SH-SY5Y (cell line): ENCODE data around the gene SPAAR.

Experiments
- GATA2 ChIP-seq: IDR thresholded peaks from 2 replicates; pipeline ENCODE4 v1.6.1; 2011; ENCODE audit warnings: mild to moderate bottlenecking, low read depth, low read length
- GATA3 ChIP-seq: IDR thresholded peaks from 2 replicates; pipeline ENCODE4 v1.6.1; 2011; ENCODE audit warnings: low read depth, mild to moderate bottlenecking, low read length, moderate library complexity

The SPAAR gene, protein sequence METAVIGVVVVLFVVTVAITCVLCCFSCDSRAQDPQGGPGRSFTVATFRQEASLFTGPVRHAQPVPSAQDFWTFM

DNA sequence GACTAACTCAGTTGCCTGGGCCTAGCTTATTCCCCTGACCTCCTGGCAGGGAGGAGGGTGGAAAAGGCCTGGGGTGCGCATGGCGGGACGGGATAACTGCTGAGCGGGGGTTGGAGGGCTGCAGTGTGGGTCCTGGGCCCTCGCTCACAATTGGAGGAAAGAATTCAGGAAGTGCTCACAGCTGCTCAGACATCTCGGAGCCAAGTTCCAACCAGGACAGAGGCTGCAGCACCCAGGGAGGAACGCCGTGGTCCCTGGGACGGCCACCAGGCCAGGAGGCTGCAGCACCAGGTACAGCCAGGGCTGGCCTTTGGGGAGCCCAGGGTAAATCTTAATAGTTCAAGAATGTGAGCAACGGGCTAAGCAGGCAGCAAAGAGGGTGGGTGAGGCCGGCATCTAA lies at the start of gene SPAAR:
SPAAR (plus strand) TSS at position 217 of the 400 bp plus-strand sequence. CDS start 974 bp downstream, outside the sequence.
- no peak for TF ChIP-seq GATA2
- no peak for TF ChIP-seq GATA3

DNA sequence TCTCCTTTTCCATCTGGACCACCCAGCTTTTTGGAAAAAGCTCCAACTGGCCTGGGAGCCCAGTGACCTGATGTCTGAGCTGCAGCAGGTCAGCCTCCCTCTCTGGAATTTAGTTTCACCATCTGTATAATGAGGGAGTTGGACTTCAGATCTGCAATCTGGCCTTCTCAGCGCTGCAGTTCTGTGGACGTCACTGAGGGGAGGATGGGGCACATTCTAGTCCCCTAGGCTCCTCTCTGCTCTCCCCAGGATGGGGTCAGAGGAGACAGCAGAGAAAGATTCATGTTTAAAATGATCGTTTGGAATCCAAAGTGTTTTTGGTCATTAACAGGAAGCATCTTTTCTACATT lies 49.3 kb upstream of the SPAAR start:
- TF ChIP-seq GATA3 (no peak), GATA2 (no peak)

DNA sequence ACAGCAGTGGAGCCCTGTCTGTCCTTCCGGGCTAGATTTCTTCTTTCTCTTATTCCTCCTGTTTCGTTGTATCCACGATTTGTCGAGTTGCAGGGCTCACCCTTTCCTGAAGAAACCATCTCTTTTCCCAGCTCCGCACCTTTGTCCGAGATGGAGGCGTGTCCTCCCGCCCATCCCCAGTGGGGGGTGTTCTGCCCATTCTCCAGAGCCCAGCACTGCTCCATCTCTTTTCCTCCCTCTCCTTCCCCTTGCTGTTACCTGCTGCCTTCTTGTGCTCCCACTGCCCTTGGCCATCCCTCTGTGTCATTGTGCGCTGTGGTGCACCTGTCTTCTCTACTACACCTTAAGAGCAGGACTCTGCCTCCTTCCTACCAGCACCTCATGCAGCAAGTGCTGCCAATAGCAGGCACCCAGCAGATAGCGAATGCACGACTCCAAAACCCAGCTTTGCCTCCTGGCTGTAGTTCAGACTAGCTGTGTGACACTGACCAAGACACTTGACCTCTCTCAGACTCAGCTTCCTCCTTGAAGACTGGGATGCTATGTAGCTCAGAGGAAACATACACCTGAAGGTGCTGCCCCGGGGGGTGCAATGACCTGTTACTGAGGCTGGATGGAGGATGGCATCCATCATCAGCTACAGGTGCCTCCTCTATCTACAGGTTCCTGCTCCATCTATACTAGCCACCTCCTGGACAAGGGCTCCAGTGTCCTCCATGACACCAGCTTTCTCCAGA lies 48.0 kb upstream of the SPAAR start:
- TF ChIP-seq GATA2 (no peak), GATA3 (no peak)

DNA sequence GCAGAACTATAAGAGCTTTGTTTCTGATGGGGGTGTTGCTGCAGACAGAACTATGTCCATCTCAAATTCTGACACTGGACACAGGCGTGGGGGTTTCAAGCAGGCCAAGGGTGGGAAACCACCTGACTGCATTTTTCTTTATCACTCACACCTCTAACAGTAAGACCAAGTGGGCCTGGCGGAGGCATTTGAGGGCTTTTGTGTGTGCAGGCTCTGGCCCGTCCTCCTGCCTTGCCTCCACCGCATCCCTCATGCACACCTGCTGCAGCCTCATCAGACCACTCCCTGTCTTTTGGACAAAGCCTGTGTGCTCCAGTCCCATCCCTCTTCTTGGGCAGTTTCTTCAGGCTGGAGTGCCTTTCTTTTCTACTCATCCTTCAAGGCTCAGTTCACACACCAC lies 47.0 kb upstream of the SPAAR start:
- TF ChIP-seq GATA2 (no peak), GATA3 (no peak)

DNA sequence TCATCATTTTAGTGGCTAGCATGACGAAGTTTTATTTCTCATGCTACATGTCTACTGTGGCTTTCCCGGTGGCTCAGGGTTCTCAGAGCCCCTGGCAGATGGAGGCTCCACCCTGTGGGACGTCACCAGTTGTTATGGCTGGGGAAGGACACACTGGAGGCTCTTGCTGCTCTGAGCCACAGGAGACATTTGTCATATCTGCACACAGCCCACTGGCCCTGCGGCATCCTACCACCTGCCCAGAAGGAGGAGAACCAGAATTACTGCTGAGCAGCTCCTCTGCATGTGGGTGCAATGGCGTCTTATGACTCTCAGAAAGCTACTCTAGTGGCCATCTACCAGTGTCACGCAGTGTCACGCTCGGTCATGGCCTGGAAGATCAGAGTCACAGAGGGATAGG lies 45.7 kb upstream of the SPAAR start:
- TF ChIP-seq GATA2, result no peak
- TF ChIP-seq GATA3, result no peak

DNA sequence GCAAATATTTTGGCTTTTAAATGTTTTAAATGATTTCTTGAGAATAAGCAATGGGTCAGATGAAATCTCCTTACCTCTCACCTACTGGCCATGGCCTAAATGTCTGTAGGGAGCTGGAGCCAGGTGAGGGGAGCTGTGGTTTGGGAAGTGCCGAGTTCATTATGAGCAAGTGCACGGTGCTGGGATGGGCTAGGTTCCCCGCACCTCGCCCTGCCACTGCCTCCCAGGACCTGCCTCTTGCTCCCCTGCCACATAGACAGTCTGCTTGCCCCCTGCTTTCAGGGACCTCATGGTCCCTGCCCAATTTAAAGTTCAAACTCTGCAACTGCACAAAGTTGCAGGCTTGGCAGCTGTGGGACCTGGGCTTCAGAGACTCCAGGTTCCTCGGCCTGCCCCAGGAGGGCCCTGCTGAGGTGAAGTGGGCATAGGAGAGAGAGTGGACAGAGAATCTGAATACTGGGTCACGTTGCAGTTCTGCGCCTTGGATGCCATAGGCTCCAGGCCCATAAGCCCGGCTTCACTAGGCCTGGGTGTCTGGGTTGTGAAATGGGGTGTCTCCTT lies 44.5 kb upstream of the SPAAR start:
- TF ChIP-seq GATA2 (no peak), GATA3 (no peak)

DNA sequence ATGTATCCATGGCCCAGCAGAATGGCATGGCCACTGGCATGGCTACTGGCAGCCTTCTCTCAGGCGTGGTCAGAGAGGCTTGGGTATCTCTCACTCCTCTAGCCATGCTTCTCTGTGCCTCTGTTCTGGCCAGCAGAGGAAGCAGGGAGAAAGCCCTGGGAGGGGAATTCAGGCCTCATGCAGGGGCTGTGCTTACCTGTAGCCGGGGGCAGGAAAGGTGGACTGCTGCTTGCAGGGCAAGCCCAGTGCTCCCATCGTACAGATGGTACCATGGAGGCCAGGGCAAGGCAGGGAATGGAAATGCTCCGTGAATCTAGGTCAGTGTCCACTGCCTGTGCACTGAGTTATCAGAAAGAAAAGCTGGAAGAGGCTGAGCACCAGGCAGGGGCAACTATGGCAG lies 41.8 kb upstream of the SPAAR start:
- no peak for TF ChIP-seq GATA2
- no peak for TF ChIP-seq GATA3

DNA sequence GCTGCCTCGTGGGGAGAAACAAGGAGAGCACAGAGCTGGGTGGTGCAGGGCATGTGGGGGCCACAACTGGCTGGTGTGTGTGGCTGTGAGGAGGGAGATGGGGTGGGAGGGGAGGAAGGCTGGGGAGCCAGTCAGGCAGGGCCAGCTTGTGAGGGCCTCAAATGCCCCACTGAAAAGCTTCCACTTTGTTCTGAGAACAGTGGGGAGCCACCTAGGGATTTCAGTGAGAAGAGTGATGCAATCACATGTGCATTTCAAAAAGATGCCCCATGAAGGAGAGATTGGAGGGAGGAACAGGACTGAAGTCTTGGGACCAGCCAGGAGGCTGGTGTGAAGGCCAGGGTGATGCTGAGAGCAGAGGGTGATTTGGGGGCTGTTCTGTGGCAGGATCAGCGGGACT lies 40.4 kb upstream of the SPAAR start:
- TF ChIP-seq GATA2 (no peak), GATA3 (no peak)

DNA sequence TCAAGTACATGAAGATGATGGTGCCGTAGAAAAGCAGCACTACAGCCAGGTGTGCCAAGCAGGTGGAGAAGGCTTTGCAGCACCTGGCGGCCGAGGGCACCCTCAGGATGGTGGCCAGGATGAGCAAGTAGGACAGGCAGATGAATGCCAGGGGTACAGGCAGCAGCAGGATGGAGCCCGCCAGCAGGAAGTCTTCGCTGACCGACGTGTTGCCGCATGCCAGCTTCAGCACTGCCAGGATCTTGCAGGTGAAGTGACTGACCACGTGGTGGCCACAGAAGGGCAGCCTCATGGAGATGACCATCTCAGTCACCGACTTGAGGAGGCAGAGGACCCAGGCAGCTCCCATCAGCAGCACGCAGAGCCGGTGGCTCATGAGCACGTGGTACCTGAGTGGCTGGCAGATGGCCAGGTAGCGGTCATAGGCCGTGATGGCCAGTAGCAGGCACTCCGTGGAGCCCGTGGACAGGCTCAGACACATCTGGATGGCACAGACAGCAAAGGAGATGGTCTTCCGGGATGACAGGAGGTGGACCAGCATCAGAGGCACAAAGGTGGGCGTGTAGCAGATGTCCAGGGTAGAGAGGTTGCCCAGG lies 39.6 kb upstream of the SPAAR start:
- TF ChIP-seq GATA2, result no peak
- no peak for TF ChIP-seq GATA3

DNA sequence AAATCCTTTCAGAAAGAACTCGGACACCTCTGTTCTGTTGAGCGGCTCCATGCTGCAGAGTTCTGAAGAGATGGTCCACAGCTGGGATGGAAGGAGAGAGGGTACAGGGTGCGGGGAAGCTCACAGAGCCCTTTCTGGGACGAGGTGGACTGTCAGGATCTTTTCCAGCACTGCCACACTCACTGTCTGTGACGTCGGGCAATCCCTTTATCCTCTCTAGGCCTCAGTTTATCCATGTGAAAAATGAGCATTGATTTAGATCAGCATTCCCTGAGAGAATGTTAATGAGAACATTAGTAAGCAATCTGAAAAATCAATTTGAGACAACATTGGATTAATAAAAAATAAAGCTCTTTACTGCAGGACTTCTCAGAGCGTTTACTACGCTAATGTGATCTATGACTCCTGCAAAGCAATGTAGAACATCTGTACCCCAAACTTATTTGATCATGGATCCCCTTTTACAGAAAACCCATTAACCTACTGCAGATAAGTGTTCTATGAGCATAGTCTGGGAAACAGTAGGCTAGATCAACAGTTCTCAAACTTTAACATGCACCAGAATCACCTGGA lies 38.9 kb upstream of the SPAAR start, which contains the start of gene OR13J1:
OR13J1 (minus strand) TSS at position 51 of the 573 bp plus-strand sequence; CDS start at position 51, 0 bp downstream.
- TF ChIP-seq GATA3 (no peak), GATA2 (no peak)

DNA sequence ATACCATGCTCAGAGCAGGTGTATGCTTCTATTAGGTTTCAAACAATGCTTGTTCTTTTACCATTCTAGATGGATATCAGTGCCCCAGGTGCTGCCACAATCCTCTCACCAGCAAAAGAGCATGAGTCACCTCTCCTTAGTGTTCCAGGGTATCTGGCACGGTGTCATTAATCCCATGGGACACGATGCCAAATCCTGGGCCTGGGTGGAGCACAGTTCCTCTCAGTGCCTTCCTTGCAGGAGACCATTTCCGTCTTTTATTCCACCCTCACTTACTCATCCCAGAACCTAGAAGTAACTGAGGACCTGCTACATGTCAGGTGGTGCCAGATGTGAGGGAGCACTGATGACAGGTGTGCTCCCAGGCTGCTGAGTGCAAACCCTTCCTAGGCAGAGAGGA lies 37.7 kb upstream of the SPAAR start:
- no peak for TF ChIP-seq GATA3
- TF ChIP-seq GATA2, result no peak

DNA sequence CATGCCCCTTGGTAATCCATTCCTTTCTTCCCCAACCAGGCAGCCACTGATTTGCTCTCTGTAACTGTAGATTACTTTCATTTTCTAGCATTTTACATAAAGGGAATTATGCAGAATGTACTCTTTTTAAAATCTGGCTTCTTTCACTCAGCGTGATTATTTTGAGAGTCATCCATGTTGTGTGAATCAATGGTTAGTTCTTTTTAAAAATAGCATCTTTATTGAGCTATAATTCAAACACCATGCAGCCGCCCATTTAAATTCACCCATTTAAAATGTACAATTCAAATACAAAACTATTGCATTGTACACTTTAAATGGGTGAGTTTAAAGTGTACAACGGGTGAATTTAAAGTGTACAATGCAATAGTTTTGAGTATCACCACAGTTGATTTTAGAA lies 36.8 kb upstream of the SPAAR start:
- TF ChIP-seq GATA3, result no peak
- TF ChIP-seq GATA2, result no peak

DNA sequence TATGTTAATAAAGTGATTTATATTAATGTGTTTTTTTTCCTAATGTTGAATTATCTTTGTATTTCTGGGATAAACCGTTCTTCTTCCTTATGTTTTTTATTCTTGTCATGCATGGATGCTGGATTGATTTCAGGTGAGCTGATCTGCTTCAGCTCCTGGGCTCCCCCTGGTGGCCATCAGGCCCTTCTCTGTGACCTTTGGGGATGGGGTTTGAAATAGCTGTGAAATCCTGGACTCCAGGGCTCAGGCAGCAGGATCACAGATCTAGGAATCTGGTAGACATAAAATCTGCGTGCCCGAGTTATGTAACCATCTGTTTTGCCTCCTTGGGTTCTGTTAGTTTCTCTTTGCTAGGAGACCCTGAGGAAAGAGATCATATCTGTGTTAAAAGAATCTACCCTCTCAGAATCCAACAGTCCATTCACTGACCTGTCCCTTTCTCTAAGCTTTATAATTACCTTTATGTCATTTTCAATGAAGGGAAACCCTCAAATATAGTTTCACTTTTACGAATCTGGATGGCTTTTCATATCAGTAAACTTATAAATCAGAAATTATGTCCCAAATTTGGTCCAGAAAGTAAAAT lies 26.9 kb upstream of the SPAAR start:
- TF ChIP-seq GATA2 (no peak), GATA3 (no peak)

DNA sequence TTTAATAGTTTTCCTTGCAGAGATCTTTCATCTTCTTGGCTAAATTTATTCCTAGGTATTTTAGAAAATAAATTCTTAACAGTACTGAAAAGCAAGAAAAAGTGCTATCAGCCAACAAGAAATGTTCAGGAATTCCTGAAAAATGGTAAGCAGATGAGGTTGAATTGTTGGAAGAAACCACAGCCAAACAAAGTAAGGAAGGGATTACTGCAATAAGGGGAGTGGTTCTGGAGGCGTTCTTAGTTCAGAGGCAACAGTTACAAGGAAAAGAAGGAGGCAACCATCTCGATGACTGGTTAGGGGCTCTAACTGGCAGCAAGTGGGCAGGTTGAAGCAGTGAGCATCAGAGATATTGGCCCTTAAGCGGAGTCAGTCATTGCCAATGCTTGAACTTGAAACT lies 26.3 kb upstream of the SPAAR start:
- TF ChIP-seq GATA2 (no peak), GATA3 (no peak)
